ENCODE data around the gene CPNE8.

The CPNE8 gene

GRCh38 chr12:38625306-38625705 lies 280.1 kb downstream of the CPNE8 start:
- Histone ChIP-seq H3K9me2 (replicated peaks; ENCODE audit: low read depth, low read length) (no peaks in the 10 kb centered on the region), H3K27me3 (ENCODE audit: insufficient read depth, low read length, poor library complexity, severe bottlenecking) (no peaks in the 10 kb centered on the region), H3K79me2 (ENCODE audit: insufficient read depth, low read length) (no peaks in the 10 kb centered on the region), H3K9ac (ENCODE audit: low read depth, low read length, poor library complexity, severe bottlenecking) (no peak overlapping the region), H3K4me2 (ENCODE audit: low read depth, low read length, poor library complexity, severe bottlenecking) (no peak overlapping the region), H2AFZ (ENCODE audit: low read length) (no peak overlapping the region), H3K9me3 (ENCODE audit: insufficient read depth, low read depth, low read length) (0 out of 2 replicates have a peak, but pooled peaks cover 2% of the 10 kb centered on the region), H4K20me1 (ENCODE audit: insufficient read depth, low read length, poor library complexity, severe bottlenecking) (no peaks in the 10 kb centered on the region), H3K4me1 (ENCODE audit: insufficient read depth, low read length, poor library complexity, severe bottlenecking) (no peaks in the 10 kb centered on the region), H3K36me3 (ENCODE audit: insufficient read depth, low read length) (no peaks in the 10 kb centered on the region), H3F3A (ENCODE audit: low read depth) (no peaks in the 10 kb centered on the region), H3K4me3 (ENCODE audit: low read length, poor library complexity, severe bottlenecking) (no peak overlapping the region)
- no peak for TF ChIP-seq EZH2phosphoT487 (IDR thresholded peaks at IDR 0.05; ENCODE audit: borderline replicate concordance)
- TF ChIP-seq CTCF (conservative IDR thresholded peaks at IDR 0.05; ENCODE audit: low read length): no peak

GRCh38 chr12:38614171-38614570 lies 291.2 kb downstream of the CPNE8 start:
- no peaks in the 10 kb centered on the region for H3K9me3 ChIP-seq (ENCODE audit: insufficient read depth, low read depth, low read length)
- H3K27me3 ChIP-seq (ENCODE audit: insufficient read depth, low read length, poor library complexity, severe bottlenecking): no peaks in the 10 kb centered on the region
- H3F3A ChIP-seq (ENCODE audit: low read depth): no peaks in the 10 kb centered on the region
- no peaks in the 10 kb centered on the region for H3K9me2 ChIP-seq (replicated peaks; ENCODE audit: low read depth, low read length)
- no peaks in the 10 kb centered on the region for H3K36me3 ChIP-seq (ENCODE audit: insufficient read depth, low read length)
- H4K20me1 ChIP-seq (ENCODE audit: insufficient read depth, low read length, poor library complexity, severe bottlenecking): no peaks in the 10 kb centered on the region
- no peak overlapping the region for H3K4me3 ChIP-seq (ENCODE audit: low read length, poor library complexity, severe bottlenecking)
- H3K9ac ChIP-seq (ENCODE audit: low read depth, low read length, poor library complexity, severe bottlenecking): no peak overlapping the region
- H3K4me1 ChIP-seq (ENCODE audit: insufficient read depth, low read length, poor library complexity, severe bottlenecking): no peaks in the 10 kb centered on the region
- TF ChIP-seq EZH2phosphoT487 (IDR thresholded peaks at IDR 0.05; ENCODE audit: borderline replicate concordance) (no peak), CTCF (conservative IDR thresholded peaks at IDR 0.05; ENCODE audit: low read length) (no peak)
- H2AFZ ChIP-seq (ENCODE audit: low read length): no peak overlapping the region
- no peak overlapping the region for H3K4me2 ChIP-seq (ENCODE audit: low read depth, low read length, poor library complexity, severe bottlenecking)
- H3K79me2 ChIP-seq (ENCODE audit: insufficient read depth, low read length): no peaks in the 10 kb centered on the region

GRCh38 chr12:38610808-38611350 lies 294.5 kb downstream of the CPNE8 start:
- H3K4me3 ChIP-seq (ENCODE audit: low read length, poor library complexity, severe bottlenecking): no peak overlapping the region
- H3K36me3 ChIP-seq (ENCODE audit: insufficient read depth, low read length): no peaks in the 10 kb centered on the region
- no peaks in the 10 kb centered on the region for H3K9me2 ChIP-seq (replicated peaks; ENCODE audit: low read depth, low read length)
- H3K4me2 ChIP-seq (ENCODE audit: low read depth, low read length, poor library complexity, severe bottlenecking): no peak overlapping the region
- no peaks in the 10 kb centered on the region for H3K79me2 ChIP-seq (ENCODE audit: insufficient read depth, low read length)
- TF ChIP-seq CTCF (conservative IDR thresholded peaks at IDR 0.05; ENCODE audit: low read length) (no peak), EZH2phosphoT487 (IDR thresholded peaks at IDR 0.05; ENCODE audit: borderline replicate concordance) (no peak)
- H3K4me1 ChIP-seq (ENCODE audit: insufficient read depth, low read length, poor library complexity, severe bottlenecking): no peaks in the 10 kb centered on the region
- H4K20me1 ChIP-seq (ENCODE audit: insufficient read depth, low read length, poor library complexity, severe bottlenecking): no peaks in the 10 kb centered on the region
- H3K9me3 ChIP-seq (ENCODE audit: insufficient read depth, low read depth, low read length): no peaks in the 10 kb centered on the region
- no peak overlapping the region for H2AFZ ChIP-seq (ENCODE audit: low read length)
- no peaks in the 10 kb centered on the region for H3F3A ChIP-seq (ENCODE audit: low read depth)
- no peaks in the 10 kb centered on the region for H3K27me3 ChIP-seq (ENCODE audit: insufficient read depth, low read length, poor library complexity, severe bottlenecking)
- H3K9ac ChIP-seq (ENCODE audit: low read depth, low read length, poor library complexity, severe bottlenecking): no peak overlapping the region

Measured in Loucy (cell line).